HG02943 (cell line): ENCODE measurements around the gene GOLGA5.
"Not testable (repeated sequence)": the region's sequence is repeated elsewhere in the genome, so short reads cannot be mapped to it uniquely, and the experiment has no call there.

Experiments
- ATAC-seq: cut with Tn5 transposase; IDR thresholded peaks from one replicate; pipeline ENCODE4 v1.9.1; 2021; ENCODE audit warnings: mild to moderate bottlenecking, low read depth, moderate library complexity; ENCODE audit not compliant: unreplicated experiment

The GOLGA5 gene

DNA sequence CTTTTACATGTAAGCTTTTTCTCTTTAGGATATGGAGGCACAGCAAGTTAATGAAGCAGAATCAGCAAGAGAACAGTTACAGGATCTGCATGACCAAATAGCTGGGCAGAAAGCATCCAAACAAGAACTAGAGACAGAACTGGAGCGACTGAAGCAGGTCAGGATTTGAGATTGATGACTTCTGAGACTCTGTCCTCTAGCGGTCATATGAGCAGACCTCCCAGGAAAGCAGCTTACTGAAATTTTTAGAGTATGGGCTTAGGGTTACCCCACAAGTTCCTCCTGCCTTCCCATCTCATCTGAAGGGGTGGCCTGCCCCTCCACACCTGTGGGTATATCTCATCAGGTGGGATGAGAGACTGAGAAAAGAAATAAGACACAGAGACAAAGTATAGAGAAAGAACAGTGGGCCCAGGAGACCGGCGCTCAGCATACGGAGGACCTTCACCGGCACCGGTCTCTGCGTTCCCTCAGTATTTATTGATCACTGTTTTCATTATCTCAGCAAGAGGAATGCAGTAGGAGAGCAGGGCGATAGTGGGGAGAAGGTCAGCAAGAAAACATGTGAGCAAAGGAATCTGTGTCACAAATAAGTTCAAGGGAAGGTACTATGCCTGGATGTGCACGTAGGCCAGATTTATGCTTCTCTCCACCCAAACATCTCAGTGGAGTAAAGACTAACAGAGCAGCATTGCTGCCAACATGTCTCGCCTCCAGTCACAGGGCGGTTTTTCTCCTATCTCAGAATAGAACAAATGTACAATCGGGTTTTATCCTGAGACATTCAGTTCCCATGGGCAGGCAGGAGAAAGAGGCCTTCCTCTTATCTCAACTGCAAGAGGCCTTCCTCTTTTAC lies 25.8 kb downstream of the GOLGA5 start:
- not testable (repeated sequence) for ATAC-seq

DNA sequence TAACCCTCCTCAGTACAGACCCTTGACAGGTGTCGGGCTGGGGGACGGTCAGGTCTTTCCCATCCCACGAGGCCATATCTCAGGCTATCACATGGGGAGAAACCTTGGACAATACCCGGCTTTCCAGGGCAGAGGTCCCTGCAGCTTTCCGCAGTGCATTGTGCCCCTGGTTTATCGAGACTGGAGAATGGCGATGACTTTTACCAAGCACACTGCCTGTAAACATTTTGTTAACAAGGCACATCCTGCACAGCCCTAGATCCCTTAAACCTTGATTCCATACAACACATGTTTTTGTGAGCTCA lies 26.4 kb downstream of the GOLGA5 start:
- ATAC-seq, result not testable (repeated sequence)

DNA sequence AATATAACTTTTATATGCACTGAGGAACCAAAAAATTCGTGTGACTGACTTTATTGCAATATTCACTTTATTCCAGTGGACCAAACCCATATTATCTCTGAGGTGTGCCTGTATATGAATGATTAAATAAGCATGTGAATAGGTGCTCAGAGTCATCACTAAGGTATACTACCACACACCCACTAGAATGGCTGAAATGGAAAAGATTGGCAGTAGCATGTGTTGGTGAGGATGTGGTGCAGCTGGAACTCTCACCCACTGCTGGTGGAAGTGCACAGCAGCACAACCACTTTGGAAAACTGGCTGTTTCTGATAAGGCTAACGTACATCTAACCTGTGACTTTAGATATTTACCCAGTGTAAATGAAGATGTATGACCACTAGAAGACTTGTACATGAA lies 36.8 kb downstream of the GOLGA5 start:
- ATAC-seq, result no peak

DNA sequence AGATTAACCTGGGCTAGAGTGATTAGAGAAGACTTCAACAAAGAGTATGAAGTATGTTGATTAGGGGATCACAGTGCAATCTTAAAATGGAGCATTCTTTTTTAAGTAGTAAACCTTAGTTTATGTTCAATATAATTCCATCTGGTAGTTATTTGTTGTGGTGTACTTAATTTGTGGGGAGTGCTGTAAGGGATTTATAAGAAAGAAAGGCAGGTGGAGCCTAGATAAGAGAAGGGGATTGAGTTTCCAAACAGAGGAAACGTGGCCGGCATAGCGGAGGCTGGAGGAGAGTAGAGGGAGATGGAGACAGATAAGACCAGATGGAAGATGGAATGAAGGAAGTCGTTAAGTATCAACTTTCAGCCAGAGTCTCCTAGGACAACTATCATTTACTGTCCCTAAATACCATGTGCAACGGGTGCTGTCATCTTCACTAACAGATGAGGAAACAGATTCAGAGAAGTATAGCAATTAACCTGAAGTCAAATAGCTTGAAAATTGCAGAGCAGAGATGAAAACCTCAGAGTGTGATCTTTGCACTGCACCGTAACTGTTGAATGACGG lies 38.1 kb downstream of the GOLGA5 start:
- ATAC-seq, result no peak

DNA sequence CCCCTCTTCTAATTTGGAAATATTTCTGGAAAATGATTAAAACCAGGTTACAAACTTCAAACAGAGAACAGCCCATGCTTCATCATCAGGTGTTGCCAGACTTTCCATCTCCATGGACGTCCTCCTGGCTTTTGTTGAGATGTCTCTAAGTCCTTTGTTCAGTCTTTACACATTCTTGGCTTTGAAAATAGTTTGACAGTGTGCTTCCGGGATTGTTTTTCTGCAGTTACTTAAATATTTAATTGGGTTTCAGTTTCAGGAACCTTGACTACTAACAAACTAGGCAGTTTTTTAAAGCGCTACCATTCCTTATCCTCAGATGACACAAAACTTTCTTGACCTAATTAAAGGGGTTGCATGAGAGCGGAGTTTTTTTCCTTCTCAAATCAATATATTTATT lies 47.8 kb downstream of the GOLGA5 start:
- no peak for ATAC-seq

DNA sequence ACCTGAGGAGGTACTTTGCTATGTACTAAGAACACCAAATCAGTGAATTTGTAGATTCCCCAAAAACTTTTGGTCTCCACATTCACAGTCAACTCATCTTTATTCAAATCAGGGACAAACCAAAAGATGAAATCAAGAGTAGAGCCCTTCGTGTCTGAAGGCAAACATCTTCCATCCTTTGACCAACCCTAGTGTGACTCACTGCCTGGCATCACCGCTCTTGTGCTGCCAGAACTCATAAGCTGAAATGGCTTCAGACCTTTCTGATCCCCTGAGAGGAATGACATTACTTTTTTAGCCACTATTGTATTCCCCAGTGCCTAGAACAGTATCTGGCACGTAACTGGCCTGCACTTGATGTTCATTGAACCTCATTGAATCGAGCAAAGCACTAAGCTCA lies 50.1 kb downstream of the GOLGA5 start:
- ATAC-seq, result no peak

DNA sequence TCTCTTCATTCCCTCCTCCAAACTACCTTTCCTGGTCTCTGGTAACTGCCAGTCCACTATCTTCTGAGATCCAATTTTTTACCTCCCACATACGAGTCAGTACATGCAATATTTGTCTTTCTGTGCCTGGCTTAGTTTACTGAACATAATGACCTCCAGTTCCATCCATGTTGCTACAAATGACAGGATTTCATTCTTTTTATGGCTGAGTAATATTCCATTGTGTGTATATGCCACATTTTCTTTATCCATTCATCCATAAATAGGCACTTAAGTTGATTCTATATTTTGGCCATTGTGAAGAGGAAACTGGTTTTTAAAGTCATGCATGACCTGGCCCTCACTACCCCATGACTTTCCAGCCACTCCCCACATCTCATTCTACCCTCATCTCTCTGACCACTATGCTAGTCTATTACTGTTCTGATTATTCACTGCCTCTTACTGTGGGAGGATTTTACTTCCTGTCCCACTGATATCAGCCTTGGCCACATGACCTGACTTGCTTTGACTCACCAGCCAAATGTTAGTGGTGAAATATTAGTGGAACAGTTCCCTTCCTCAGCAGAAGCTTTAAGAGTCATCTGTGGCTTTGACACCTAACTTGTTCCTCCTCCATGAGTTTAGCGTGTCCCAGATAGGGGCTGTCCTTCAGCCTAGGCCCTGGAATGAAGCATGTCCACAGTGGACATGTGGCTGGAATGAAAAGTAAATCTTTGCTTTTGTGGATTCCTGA lies 52.2 kb downstream of the GOLGA5 start:
- ATAC-seq, result no peak

DNA sequence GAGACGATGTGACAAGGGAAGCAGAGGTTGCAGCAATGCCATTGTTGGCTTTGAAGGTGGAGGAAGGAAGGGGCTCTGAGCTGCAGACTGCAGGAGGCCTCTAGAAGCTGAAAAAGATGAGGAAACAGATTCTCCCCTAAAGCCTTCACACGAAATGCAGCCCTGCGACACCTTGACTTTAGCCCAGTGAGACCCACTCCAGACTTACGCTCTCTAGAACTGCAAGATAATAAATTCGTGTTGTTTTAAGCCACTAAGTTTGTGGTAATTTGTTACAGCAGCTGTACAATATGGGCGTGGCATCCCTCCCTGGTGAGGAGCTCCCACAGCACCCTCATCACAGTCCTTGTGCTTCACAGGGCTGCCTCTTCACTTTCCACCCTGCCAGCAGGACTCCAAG lies 53.2 kb downstream of the GOLGA5 start:
- no peak for ATAC-seq

DNA sequence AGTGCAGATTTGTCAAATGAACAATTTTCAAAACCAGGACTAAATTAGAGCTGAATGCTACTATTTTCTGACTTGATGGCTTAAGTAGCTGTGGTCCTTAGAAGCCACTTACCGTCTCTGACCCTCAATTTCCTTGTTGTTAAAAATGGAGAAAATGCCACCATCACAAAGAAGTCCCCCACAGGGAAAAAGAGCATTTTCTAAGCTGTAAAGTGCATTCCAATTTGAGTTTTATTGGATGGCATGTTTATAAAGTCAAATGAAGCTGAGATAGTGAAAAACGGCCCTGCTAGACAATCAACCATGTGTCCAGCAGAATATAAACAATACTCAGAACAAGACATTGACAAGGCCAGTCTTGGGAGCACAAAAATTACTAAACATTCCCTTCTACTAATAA lies 53.6 kb downstream of the GOLGA5 start:
- no peak for ATAC-seq

DNA sequence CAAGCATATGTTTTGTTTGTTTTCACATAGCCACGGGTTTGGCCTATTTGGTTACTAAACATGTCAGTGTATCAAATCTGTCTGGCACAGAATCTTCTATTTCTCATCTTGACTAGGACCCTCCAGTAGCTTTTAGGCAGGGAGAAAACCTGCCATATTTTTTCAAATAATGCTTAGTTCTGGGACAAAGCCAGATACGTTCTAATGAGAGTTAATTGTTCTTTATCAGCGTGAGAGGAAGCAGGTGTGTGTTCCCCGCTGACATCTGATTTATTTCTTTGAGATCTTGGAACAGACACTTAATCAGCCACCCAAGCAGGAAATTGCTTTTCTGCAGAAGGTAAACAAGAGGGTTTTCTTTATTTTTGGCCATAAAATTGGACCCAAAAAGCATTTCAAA lies 54.8 kb downstream of the GOLGA5 start:
- ATAC-seq, result no peak

DNA sequence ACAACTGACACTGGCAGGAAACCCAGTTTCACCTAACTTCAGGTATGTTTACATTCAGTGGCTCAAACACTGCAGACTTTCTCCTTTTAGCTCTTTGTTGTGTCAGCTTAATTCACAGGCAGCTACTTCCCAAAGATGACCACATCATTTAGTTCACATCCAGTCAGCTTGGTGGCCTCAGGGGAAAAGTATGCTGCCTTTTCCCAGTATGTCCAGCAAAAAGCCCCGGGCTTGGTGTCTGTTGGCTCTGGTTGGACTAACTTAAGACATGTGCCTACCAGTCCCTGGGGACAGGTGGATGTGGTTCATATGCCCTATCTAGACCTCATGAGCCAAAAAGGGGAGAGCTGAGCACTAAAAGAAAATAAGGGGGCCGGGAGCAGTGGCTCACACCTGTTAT lies 56.4 kb downstream of the GOLGA5 start:
- ATAC-seq, result no peak

DNA sequence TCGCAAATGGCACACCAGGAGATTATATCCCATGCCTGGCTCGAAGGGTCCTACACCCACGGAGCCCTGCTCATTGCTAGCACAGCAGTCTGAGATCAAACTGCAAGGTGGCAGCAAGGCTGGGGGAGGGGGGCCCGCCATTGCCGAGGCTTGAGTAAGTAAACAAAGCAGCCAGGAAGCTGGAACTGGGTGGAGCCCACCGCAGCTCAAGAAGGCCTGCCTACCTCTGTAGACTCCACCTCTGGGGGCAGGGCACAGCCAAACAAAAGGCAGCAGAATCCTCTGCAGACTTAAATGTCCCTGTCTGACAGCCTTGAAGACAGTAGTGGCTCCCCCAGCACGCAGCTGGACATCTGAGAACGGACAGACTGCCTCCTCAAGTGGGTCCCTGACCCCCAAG lies 59.0 kb downstream of the GOLGA5 start:
- ATAC-seq, result not testable (repeated sequence)

DNA sequence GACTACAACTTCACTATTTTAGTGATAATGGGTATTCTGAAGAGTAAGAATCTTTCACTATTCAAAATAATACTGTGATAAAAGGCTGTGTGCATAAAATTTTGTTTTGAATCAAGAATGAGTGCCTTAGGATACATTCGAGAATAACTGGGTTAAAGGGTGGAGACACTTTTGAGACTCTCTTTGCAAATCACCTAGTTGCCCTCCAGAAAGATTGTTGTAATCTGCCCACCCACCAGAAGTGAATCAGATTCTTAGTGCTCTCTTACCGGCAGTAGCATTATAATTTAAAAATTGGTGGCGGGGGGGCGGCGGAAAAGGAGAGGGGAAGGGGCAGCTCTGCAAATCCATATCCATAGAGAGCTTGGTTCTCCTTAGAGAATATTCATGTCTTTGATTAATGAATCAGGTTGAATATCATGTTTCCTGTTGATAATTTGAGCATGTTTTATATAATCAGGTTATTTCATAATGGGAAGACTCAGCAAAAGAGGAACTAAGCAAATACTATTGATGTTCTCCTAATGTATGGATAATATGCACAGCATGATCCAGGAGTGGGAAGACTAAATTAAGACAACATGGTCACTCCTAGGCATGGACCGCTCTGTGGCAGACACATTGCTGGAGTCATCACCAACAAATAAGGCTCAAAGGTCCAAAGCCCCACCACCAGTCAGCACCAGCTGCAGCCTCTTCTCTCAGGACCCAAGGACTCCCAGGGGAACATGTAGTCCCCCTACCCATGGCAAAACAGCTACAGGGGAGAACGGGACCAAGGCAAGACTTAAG lies 66.1 kb downstream of the GOLGA5 start:
- no peak for ATAC-seq

DNA sequence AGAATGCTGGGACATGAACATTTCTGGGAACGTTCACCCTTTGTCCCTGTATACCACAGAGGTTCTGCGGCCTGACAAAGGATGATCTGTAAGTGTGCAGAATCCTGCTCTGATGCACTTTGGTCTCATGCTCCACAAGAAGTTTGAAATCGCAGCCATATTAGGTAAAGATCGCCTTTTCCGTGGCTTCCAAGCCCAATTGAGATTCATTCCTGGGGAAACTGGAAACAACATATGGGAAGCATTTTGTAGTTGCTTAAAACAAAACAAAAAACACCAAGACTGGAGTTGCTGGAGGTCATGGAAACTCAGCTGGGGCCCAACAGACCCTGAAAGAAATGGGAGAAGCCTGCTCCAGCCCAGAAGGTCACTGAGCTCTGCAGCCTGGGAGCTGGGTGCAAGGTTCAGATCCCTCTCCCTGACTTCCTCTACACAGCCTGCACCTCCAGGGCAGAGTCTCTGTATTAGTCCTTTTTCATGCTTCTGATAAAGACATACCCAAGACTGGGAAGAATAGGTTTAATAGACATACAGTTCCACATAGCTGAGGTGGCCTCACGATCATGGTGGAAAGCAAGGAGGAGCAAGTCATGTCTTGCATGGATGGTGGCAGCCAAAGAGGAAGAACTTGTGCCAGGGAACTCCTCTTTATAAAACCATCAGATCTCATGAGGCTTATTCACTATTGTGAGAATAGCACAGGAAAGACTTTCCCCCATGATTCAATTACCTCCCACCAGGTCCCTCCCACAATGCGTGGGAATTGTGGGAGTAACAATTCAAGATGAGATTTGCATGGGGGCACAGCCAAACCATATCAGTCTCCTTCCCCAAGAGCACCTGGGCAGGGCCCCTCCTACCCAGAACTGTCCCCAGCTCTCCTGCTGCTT lies 68.0 kb downstream of the GOLGA5 start:
- ATAC-seq, result no peak

DNA sequence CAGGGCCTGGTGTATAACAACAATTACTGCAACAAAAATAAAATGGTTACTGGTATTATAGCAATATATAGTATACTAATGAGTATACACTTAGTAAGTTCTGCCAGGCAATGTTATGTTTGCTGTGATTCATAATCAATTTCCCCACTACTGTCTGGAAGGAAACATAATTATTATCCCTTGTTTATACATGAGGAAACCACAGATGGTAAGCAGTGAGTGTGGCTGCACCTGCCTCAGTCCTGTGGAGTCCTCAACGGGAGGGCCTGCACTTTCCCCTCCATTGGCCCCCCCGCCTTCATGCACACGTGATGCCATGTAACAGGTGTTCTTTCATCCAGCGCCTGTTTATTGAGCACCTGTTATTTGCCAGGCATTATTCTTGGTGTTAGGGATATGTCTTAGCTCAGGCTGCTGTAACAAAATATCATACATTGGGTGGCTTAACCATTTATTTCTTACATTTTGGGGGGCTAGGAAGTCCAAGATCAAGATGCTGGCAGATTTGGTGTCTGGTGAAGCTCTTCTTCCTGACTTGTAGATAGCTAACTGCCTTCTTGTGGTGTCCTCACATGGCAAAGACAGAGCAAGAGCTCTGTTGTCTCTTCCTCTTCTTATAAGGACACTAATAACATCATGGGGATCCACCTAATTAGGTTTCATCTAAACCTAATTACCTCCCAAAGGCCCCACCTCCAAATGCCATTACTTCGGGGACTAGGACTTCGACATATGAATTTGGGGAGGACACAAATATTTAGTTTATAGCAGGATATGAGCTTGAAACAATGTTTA lies 69.4 kb downstream of the GOLGA5 start:
- ATAC-seq, result no peak

DNA sequence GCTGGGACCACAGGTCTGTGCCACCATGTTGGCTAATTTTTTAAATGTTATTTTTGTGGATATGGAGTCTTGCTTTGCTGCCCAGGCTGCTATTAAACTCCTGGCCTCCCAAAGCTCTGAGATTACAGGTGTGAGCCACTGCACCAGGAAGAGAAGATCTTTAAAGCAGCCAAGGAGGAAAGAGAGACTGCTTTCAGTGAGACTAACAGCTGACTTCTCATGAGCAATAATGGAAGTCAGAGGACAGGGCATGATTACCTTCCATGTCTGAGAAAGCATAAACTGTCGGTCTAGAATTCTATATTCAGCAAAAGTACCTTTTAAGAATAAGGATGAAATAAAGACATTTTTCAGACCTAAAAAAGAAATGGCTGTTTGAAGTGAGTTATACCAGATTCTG lies 71.6 kb downstream of the GOLGA5 start:
- no peak for ATAC-seq

DNA sequence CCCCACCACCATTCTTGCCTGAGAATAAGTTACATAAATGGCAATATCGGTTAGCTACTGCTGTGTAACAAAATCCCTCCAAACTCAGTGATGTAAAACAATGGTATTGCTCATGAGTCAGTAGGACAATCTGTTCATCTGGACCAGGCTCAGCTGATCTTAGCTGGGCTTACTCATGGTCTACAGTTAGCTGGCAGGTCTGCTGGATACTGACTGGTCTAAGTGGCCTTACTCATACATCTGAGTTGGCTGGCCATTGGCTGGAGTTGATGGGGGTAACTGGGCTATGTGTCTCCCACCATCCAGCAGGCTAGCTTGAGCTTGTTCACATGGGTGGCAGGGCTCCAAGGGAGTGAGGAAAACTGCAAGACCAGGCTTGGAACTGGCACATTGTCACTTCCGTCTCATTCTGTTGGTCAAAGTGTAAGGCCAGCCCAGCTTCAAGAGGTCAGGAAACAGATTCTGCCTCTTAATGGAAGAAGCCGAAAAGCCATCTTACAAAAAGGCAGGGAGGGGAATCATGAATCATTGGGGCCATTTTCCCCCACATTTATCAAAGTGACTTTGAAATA lies 72.2 kb downstream of the GOLGA5 start:
- no peak for ATAC-seq

DNA sequence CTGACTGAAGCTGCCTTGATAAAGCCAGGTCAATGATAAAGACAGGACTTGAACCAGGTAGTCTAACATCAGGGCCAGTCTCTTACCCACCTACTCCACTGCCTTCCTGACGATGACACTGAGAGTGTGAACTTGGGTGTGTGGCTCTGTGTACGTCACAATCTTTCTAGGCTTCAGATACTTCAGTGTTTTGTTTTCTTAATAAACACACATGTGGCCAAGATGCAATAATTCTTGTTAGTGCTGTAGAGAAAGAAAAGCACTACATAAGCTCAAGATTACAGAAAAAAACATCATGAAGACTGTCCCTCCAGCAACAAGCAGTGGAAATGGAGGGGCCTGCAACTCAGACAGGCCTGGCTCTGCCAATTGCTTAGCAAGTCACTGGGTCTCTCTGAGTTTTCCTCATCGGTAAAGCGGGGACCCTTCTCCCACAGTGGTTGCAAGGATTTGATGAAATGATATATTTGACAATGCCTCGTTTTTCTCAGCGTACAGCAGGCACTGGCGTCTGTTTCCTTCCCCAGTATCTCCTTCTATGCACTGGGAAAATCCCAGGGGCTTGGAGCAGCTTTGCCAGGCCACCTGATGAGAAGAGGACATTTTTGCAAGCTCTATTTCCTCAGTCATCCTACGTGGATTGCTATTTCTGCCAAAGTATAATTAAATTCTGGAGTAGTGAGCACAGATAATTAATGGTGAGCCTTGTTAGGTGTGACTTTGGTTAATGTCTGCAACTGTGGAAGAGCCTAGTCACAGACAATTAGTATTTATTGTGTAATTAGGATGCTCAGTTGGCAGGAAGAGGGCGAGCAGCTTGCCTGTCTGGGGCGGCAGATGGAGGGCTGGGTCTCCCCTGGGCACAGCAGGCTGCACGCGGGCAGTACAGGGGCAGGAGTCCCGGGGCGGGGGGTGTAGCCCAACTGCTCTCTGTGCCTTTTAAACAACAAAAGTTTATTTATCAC lies 73.1 kb downstream of the GOLGA5 start:
- no peak for ATAC-seq
